Activated T-helper 2 cell treated with anti-CD3 and anti-CD28 coated beads, Interferon-gamma antibody, Interleukin-2, Interleukin-4, amounts not matched to agents 10 μg/mL and 5 μg/mL and 100 μg/mL, durations not matched to agents 14 hours and 24 hours and 36 hours (primary cell): ENCODE results near the gene LRP8. TPM values are rescaled to one million over a fixed set of nuclear protein-coding genes. Genes with fewer than 3 reads are reported as not detected.

Experiments
- DNase-seq: peaks from one replicate; pipeline ENCODE4 v3.0.0; 2021; ENCODE audit warnings: low spot score
- H3K27ac Mint-ChIP-seq: one replicate; pipeline ENCODE4 v1.8.0; 2021; ENCODE audit warnings: mixed read lengths
- H3K27me3 Mint-ChIP-seq: one replicate; pipeline ENCODE4 v1.8.0; 2021; ENCODE audit warnings: low read depth, mixed read lengths
- H3K36me3 Mint-ChIP-seq: one replicate; pipeline ENCODE4 v1.8.0; 2021; ENCODE audit warnings: low read depth, mixed read lengths
- H3K4me1 Mint-ChIP-seq: one replicate; pipeline ENCODE4 v1.8.0; 2021; ENCODE audit warnings: low read depth, mixed read lengths
- H3K4me3 Mint-ChIP-seq: one replicate; pipeline ENCODE4 v1.8.0; 2021; ENCODE audit warnings: low read depth, mild to moderate bottlenecking, moderate library complexity, mixed read lengths
- H3K9me3 Mint-ChIP-seq: one replicate; pipeline ENCODE4 v1.8.0; 2021; ENCODE audit warnings: mixed read lengths
- intact Hi-C: fragments of 100-400 bp; cut with micrococcal nuclease; formaldehyde crosslinking; loops from one replicate; pipeline ENCODE4 v1.15.1; 2023
- total RNA-seq: library from RNA; stranded (reverse); gene quantifications from 2 replicates; pipeline ENCODE4 v1.2.3, GENCODE V29; 2022

Gene LRP8
- total RNA-seq, 1 donor from 2014 or later: 82.1 TPM

DNA sequence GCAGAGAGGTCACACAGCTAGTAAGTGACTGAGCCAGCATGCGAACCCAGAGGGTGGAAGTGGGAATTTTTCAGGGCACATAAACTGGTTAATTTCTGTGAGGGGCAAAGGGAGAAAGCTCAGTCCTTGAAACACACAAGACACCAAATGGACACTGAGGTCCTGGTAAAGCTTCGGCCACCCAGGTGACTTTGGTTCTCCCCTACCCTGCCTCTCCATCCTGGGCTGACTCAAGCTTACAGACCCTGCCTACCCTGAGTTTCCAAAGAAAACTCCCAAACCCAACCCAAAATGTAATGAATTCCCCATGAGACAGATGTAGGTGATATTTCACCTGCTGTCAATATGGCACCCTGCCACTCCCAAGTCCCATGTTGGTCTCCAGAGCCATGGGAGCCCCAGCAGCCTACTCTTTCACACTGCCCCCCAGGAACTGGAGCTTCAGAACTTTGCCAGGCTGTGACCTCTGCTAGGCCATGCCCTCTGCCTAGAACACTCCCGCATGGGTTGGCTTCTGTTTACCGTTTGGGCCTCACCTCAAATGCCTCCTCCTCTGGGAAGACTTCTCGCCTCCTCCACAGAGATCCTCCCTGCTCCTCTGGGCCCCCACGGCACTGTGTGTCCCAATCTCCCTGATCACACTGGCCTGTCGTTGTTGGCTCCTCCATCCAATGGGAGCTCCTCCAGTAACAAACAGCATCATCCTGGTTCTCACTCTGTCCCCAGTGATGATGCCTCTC, 3.7 kb upstream of the LRP8 start:
- Mint-ChIP-seq H3K4me3 (no peak overlapping the region), H3K4me1 (peaks cover 13% of the 10 kb centered on the region), H3K27me3 (no peaks in the 10 kb centered on the region), H3K36me3 (peaks cover 15% of the 10 kb centered on the region), H3K27ac (no peak overlapping the region), H3K9me3 (no peaks in the 10 kb centered on the region)
- intact Hi-C loops: no loop called here
- DNase-seq: no peak

DNA sequence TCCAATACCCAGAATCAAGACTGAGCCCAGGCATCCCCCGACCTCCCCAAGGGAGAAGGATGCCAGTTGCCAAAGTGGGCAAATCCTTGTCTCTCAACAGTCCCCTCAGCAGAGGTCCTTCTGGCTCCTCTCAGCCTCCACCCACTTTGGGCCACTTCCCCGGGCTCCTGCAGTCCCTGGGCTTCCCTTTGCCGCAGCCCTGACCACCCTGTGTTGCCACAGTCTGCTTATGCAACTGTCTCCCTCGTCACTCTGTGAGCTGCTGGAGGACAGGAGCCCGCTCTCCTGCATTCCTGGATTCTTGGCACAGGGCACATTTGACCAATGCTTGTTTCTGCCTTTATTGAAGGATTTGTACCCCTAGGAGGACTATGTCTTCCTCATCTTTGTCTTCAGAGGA, 2.9 kb upstream of the LRP8 start:
- intact Hi-C loops: no loop called here
- H3K4me3 Mint-ChIP-seq: no peak overlapping the region
- no peaks in the 10 kb centered on the region for H3K9me3 Mint-ChIP-seq
- H3K27ac Mint-ChIP-seq: no peak overlapping the region
- DNase-seq: no peak
- peaks cover 16% of the 10 kb centered on the region for H3K36me3 Mint-ChIP-seq
- no peaks in the 10 kb centered on the region for H3K27me3 Mint-ChIP-seq
- H3K4me1 Mint-ChIP-seq: peaks cover 15% of the 10 kb centered on the region

DNA sequence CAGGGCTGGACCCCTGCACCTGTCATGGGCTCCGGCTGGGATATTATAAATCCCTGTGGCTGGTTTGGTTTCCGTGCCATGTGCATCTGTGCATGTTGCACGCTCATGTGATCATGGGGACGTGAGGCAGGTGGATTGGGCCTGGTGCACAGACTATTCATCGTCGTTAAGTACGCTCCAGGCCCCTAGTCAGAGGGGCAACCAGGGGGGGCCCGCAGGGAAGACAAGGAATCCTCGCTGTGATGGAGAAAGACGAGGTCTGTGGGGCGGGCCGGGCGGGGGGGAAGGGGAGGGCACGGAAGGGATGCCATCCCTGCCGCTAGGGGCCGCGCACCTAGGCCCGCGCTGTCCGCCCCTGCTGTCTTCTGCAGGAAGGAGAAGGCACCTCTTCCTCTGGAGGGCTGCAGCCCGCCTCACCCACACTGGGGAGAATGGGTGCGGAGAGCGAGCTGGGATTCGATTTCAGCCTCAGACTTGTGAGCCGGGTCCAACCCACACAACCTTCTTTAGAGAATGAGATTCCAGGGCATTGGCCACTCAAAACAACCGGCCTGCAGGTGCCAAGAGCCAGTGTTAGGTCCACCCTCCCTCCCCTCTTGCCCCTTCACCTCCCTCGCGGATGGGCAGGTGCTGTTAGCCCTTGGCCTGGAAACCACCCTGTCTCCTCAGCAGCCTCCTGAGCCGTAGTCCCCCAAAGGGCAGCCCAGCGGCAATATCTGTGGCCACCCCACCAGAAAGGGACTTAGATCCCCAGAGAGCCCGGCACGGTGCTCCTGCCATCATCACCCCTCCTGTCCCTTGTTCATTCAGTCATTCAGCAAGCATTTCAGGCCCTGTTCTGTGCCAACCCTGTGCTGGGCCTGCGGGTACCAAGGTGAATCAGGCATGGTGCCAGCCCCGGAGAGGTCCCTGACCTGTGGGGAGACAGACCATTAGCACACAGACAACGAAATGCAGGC, 950 bp upstream of the LRP8 start:
- Mint-ChIP-seq H3K27ac (peak overlapping the region; percentile 96), H3K36me3 (peaks cover 28% of the 10 kb centered on the region), H3K4me1 (peaks cover 22% of the 10 kb centered on the region), H3K27me3 (no peaks in the 10 kb centered on the region), H3K4me3 (peak overlapping the region; percentile 98), H3K9me3 (no peaks in the 10 kb centered on the region)
- peak; percentile 16 for DNase-seq
- intact Hi-C loops: loop anchor here (5.0 to 10.0 kb wide), 4 partner anchors 54 to 618 kb away; partner anchors contain the start of genes IFT25, LRRC42, NDC1 and ZYG11B

DNA sequence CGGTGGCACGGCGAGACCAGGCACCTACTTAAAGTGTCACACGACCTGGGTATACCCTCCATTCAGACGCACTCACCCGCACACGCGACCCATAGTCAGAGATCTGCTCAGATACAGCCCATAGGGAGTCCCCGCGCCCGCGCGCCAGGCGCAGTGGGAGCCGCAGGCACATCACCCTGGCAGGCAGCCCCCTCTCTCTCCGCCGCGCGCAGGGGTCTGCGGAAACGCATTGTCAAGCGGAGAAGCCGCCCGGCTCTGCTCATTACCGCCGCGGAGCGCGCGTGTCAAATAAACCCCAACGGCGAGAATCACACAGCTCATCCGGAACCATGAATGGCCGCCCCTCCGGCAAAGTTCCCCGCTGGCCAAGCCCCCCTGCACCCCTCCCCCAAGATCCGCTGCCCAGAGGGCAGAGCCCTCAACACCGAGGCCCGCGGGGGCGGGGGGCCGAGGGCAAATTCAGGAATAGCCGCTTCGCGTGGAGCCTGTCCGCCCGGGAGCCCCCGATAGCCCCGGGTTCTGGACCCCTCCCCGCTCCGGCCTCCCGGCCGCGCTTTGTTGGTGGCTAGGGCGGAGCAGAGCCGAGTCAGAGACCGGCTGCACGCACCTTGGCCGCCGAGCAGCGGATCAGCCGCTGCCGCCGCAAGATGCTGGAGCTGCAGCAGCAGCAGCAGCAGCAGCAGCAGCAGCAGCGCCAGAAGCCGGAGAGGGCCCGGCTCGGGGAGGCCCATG, 522 bp downstream of the LRP8 start:
- peaks cover 26% of the 10 kb centered on the region for H3K4me1 Mint-ChIP-seq
- peak; percentile 50 for DNase-seq

DNA sequence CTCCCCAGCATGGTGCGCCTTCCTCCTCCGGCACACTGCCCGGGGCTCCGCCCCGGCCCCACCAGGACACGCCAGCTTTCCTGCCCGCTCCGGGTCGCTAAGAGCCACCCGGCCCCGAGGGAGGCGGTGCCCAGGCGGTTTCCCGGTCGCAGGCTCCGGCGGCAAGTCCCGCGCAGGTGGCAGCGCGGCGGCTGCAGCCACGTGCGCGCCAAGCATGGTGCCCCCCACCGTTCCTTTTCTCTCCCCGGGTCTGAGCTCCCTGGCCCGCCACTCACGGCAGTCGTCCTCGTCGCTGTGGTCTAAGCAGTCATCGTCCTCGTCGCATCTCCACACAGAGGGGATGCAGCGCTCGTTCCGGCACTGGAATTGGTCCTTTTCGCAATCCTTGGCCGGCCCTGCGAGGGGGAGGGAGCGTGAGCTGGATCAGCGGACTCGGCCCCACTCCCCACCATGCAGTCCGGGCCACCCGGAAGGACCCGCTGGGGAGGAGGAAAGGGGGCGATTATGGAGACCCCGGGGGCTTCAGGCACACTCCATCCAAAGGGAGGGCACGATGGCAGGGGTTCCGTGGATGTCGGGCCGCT, 1.2 kb downstream of the LRP8 start:
- Mint-ChIP-seq H3K36me3 (peaks cover 48% of the 10 kb centered on the region), H3K27me3 (no peaks in the 10 kb centered on the region), H3K4me1 (peaks cover 30% of the 10 kb centered on the region), H3K27ac (peak overlapping the region; percentile 97), H3K9me3 (no peaks in the 10 kb centered on the region), H3K4me3 (peak overlapping the region; percentile 96)
- DNase-seq: no peak
- intact Hi-C loops: loop anchor here (1.0 to 10.0 kb wide), 8 partner anchors 32 to 621 kb away; partner anchors contain the start of genes IFT25, LRRC42, MAGOH and NDC1

More for the DNA sequence above, 522 bp downstream of the LRP8 start:
- Mint-ChIP-seq H3K27ac (peak overlapping the region; percentile 97), H3K4me3 (peak overlapping the region; percentile 96), H3K27me3 (no peaks in the 10 kb centered on the region), H3K9me3 (no peaks in the 10 kb centered on the region), H3K36me3 (peaks cover 41% of the 10 kb centered on the region)
- intact Hi-C loops: loop anchor here (2.0 to 10.0 kb wide), 7 partner anchors 33 to 620 kb away; partner anchors contain the start of genes IFT25, LRRC42, MAGOH and NDC1

DNA sequence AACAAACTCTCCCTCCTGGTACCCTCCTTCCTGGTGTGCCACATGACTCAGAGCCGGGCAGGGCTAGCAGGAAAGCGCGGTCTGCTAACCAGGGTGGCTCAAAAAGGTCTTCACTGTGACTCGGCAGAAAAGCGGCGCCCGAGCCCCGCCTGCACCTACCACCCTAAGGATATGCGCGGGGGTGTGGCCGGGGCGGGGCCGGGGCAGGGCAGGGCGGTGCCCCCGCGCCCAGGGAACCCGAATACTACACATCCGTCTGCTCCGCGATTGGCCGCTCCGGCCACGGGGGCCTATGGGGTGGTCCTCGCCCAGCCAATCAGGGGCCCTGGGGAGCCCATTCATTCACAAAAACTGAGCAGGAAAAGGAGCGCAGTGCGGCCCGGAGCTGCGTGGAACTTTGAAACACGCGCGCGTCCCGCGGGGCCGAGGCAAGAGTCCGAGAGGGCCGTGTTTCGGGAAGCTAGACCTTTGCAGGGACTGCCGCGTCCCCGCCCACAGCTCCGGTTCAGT, 1.7 kb downstream of the LRP8 start:
- H3K9me3 Mint-ChIP-seq: no peaks in the 10 kb centered on the region
- intact Hi-C loops: loop anchor here (1.0 to 10.0 kb wide), 8 partner anchors 31 to 621 kb away; partner anchors contain the start of genes IFT25, LRRC42, MAGOH and NDC1
- H3K4me1 Mint-ChIP-seq: peaks cover 30% of the 10 kb centered on the region
- no peaks in the 10 kb centered on the region for H3K27me3 Mint-ChIP-seq
- H3K4me3 Mint-ChIP-seq: peak overlapping the region; percentile 96
- H3K36me3 Mint-ChIP-seq: peaks cover 53% of the 10 kb centered on the region
- DNase-seq: peak; percentile 94
- H3K27ac Mint-ChIP-seq: peak overlapping the region; percentile 93

DNA sequence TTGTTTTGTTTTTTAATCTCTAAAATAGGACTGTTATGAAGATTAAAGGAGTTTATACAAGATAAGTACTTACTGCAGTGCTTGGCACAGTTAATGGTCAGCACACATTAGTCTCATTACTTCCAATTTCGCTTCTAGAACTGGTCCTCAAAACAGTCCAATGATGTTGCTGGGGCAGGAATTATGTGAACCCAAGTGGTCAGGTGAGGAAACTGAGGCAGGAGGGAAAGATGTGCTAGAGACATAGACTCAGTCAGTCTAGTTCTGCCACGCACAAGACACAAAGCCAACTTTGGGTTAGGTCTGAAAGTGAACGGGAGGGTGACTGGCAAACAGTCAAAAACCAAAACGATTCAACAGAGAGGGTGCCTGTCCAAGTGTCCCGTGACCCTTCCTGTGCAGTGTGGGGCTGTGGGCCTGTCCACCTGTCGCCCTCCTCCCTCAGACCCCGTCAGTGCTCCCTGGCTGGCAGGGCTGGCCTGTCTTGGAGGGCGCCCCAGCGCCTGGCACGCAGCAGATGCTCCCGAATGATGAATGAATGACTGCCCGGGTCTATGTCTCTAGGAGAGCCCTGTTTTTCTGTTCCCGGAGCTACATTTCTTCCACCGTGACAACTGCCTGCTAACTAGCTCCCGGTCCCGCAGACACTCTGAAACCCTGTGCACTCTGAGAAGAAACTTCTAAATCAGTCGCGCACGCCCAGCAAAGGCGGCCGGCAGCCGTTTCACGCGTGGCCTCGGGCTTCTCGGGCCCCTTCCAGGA, 2.4 kb downstream of the LRP8 start:
- peaks cover 30% of the 10 kb centered on the region for H3K4me1 Mint-ChIP-seq
- H3K9me3 Mint-ChIP-seq: no peaks in the 10 kb centered on the region

DNA sequence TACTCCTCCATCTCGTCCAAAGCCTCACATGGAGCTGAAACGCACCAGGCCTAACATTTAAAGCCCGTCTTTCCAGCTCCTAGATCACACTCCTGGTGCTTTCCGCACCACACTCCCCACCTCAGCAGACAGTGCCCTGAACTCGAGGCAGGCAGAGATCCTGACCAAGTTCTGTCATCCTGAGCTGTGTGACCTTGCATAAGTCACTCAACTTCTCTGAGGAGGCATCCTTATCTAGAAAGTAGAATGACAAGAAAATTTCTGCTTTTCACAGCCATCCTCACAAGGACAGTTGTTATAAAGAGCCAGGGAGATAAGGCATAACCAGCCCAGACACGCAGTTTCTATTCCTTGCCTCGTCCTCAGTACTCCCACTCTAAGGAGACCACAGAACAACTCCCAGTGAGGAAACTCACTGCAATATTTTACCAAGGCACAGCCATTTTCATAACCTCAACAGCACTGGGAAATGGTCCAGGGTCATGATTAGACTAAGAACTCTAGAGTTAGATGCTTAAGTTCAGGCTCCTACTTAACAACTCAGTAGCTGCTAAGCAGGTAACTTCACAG, 3.1 kb downstream of the LRP8 start:
- peaks cover 62% of the 10 kb centered on the region for H3K36me3 Mint-ChIP-seq

More for the DNA sequence above, 2.4 kb downstream of the LRP8 start:
- no peak for DNase-seq
- Mint-ChIP-seq H3K27me3 (no peaks in the 10 kb centered on the region), H3K36me3 (peaks cover 57% of the 10 kb centered on the region), H3K4me3 (peak overlapping the region; percentile 96), H3K27ac (peak overlapping the region; percentile 93)
- intact Hi-C loops: loop anchor here (1.0 to 10.0 kb wide), 8 partner anchors 31 to 622 kb away; partner anchors contain the start of genes IFT25, LRRC42, MAGOH and NDC1

DNA sequence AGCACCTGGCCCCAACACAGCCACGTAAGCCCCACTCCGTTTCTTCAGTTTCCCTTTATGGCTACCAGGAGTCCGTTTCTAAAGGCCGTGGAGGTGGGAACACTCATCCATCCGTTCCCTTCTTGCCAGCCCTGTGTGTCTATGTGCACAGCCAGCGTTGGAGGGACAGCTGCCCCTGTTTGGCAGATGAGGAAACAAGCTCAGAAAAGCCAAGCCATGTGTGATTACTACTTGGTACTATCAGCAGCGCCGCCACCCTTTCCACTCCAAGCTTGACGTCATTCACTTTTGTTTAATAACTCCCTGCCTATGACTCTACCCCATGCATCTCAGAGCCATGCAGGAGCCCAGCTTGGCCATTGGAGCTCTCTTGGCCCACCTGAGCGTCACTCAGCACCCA, 3.5 kb downstream of the LRP8 start:
- peak overlapping the region; percentile 62 for H3K27ac Mint-ChIP-seq
- intact Hi-C loops: loop anchor here (10.0 kb wide), 1 partner anchor 50 kb away; no protein-coding TSS in a partner anchor
- H3K9me3 Mint-ChIP-seq: no peaks in the 10 kb centered on the region
- DNase-seq: no peak
- H3K27me3 Mint-ChIP-seq: no peaks in the 10 kb centered on the region
- H3K4me3 Mint-ChIP-seq: peak overlapping the region; percentile 96
- H3K4me1 Mint-ChIP-seq: peaks cover 30% of the 10 kb centered on the region
- peaks cover 62% of the 10 kb centered on the region for H3K36me3 Mint-ChIP-seq

More for the DNA sequence above, 3.1 kb downstream of the LRP8 start:
- H3K9me3 Mint-ChIP-seq: no peaks in the 10 kb centered on the region
- H3K27ac Mint-ChIP-seq: peak overlapping the region; percentile 93
- no peaks in the 10 kb centered on the region for H3K27me3 Mint-ChIP-seq
- intact Hi-C loops: loop anchor here (5.0 to 10.0 kb wide), 4 partner anchors 50 to 622 kb away; partner anchors contain the start of genes IFT25, LRRC42, NDC1 and ZYG11B
- H3K4me3 Mint-ChIP-seq: peak overlapping the region; percentile 96
- peaks cover 30% of the 10 kb centered on the region for H3K4me1 Mint-ChIP-seq
- no peak for DNase-seq

DNA sequence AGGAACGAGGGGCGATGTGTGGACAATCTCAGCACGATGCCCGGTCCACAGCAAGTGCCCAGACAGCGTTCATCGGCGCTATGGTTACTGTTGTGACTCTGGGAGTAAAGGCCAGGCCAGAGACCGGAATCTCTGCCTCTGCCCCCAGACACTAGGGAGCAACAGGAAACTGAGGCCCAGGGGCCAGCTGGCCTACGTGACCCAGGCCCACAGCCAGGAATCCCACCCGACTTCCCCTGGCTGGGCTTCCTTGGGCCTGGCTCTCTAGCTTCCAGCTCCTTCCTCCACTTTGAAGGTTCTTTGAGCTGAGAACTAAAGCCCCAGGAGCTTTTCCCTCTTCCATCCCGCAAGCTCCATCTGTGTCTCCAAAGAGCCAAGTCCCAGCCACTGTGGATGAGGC, 4.6 kb downstream of the LRP8 start:
- H3K4me1 Mint-ChIP-seq: peaks cover 29% of the 10 kb centered on the region
- H3K36me3 Mint-ChIP-seq: peaks cover 65% of the 10 kb centered on the region
- H3K27ac Mint-ChIP-seq: no peak overlapping the region
- H3K9me3 Mint-ChIP-seq: no peaks in the 10 kb centered on the region
- H3K27me3 Mint-ChIP-seq: no peaks in the 10 kb centered on the region
- DNase-seq: no peak
- intact Hi-C loops: loop anchor here (10.0 kb wide), 1 partner anchor 49 kb away; no protein-coding TSS in a partner anchor
- H3K4me3 Mint-ChIP-seq: no peak overlapping the region
